ENCODE measurements around the gene STXBP4. TPM values are rescaled to one million over a fixed set of nuclear protein-coding genes. Genes with fewer than 3 reads are reported as not detected.

STXBP4 gene
- total RNA-seq, 1 experiment from 2014 or later: 13.6 TPM

GRCh38 chr17:54982399-54982798, 13.8 kb downstream of the STXBP4 start:
- BruUV-seq (replicated peaks): no TSS peak
- H3K79me2 ChIP-seq (ENCODE audit: insufficient read depth, low read length): peaks cover 13% of the 10 kb centered on the region; the same call in 1 of the 2 replicates
- RAD21 ChIA-PET (ENCODE audit: low non-redundant PET in 1 of 2, low total read pairs in 2 of 2, uncharacterized antibody in 2 of 2, unreplicated experiment in 2 of 2): no interaction called here
- POLR2A ChIA-PET: no interaction called here
- DNase-seq (ENCODE audit: low read depth, low spot score) (no peak), ATAC-seq (no peak)
- H3K4me3 ChIP-seq (replicated peaks in 1 of 2; ENCODE audit: low read depth in 1 of 2, low read length in 2 of 2): no peak overlapping the region
- H3K27me3 ChIP-seq (ENCODE audit: insufficient read depth, low read length): no peaks in the 10 kb centered on the region
- no peaks in the 10 kb centered on the region for H4K20me1 ChIP-seq (ENCODE audit: insufficient read depth)
- no peak for TF ChIP-seq SIN3A (IDR thresholded peaks at IDR 0.05; ENCODE audit: low read depth)
- no peak for TF ChIP-seq MAX (IDR thresholded peaks at IDR 0.05)
- TF ChIP-seq EZH2phosphoT487 (IDR thresholded peaks at IDR 0.05; ENCODE audit: borderline replicate concordance): no peak
- CTCF ChIA-PET: no interaction called here
- H3K27ac ChIP-seq (ENCODE audit: low read depth, low read length): no peak overlapping the region
- no peak overlapping the region for H3K4me2 ChIP-seq (ENCODE audit: low read length)
- H3K9me2 ChIP-seq (ENCODE audit: insufficient read depth): no peaks in the 10 kb centered on the region
- H3K4me1 ChIP-seq (ENCODE audit: control insufficient read depth in 1 of 2, insufficient read depth in 2 of 2, low read length in 2 of 2): no peaks in the 10 kb centered on the region
- intact Hi-C loops (cut with micrococcal nuclease): no loop called here
- H2AFZ ChIP-seq (ENCODE audit: low read depth, low read length, poor library complexity, severe bottlenecking): no peak overlapping the region
- no peaks in the 10 kb centered on the region for H3K9me3 ChIP-seq (ENCODE audit: control insufficient read depth in 1 of 2, insufficient read depth in 1 of 2, low read depth in 1 of 2, low read length in 2 of 2)
- no peak overlapping the region for H3K9ac ChIP-seq (ENCODE audit: low read length)
- no peaks in the 10 kb centered on the region for H3K36me3 ChIP-seq (ENCODE audit: control insufficient read depth in 1 of 2, insufficient read depth in 2 of 2, low read length in 2 of 2)

GRCh38 chr17:54983260-54983659, 14.7 kb downstream of the STXBP4 start:
- BruUV-seq (replicated peaks): no TSS peak
- ChIA-PET POLR2A (no interaction called here), RAD21 (ENCODE audit: low non-redundant PET in 1 of 2, low total read pairs in 2 of 2, uncharacterized antibody in 2 of 2, unreplicated experiment in 2 of 2) (no interaction called here), CTCF (no interaction called here)
- Histone ChIP-seq H3K27me3 (ENCODE audit: insufficient read depth, low read length) (no peaks in the 10 kb centered on the region), H3K9me2 (ENCODE audit: insufficient read depth) (no peaks in the 10 kb centered on the region), H4K20me1 (ENCODE audit: insufficient read depth) (no peaks in the 10 kb centered on the region), H3K4me3 (replicated peaks in 1 of 2; ENCODE audit: low read depth in 1 of 2, low read length in 2 of 2) (no peak overlapping the region), H3K4me1 (ENCODE audit: control insufficient read depth in 1 of 2, insufficient read depth in 2 of 2, low read length in 2 of 2) (no peaks in the 10 kb centered on the region), H2AFZ (ENCODE audit: low read depth, low read length, poor library complexity, severe bottlenecking) (no peak overlapping the region), H3K27ac (ENCODE audit: low read depth, low read length) (no peak overlapping the region), H3K79me2 (ENCODE audit: insufficient read depth, low read length) (peaks cover 10% of the 10 kb centered on the region; the same call in 1 of the 2 replicates), H3K9me3 (ENCODE audit: control insufficient read depth in 1 of 2, insufficient read depth in 1 of 2, low read depth in 1 of 2, low read length in 2 of 2) (no peaks in the 10 kb centered on the region), H3K9ac (ENCODE audit: low read length) (no peak overlapping the region), H3K4me2 (ENCODE audit: low read length) (no peak overlapping the region), H3K36me3 (ENCODE audit: control insufficient read depth in 1 of 2, insufficient read depth in 2 of 2, low read length in 2 of 2) (no peaks in the 10 kb centered on the region)
- TF ChIP-seq EZH2 (IDR thresholded peaks at IDR 0.05): no peak
- TF ChIP-seq TCF7L2 (IDR thresholded peaks at IDR 0.05; ENCODE audit: borderline replicate concordance, extremely low read depth, insufficient read depth, insufficient read length): no peak
- TF ChIP-seq POLR2A (IDR thresholded peaks at IDR 0.05; ENCODE audit: borderline replicate concordance, extremely low read depth, insufficient read depth, insufficient read length): no peak
- TF ChIP-seq ATF3 (IDR thresholded peaks at IDR 0.05): no peak
- TF ChIP-seq CEBPB (IDR thresholded peaks at IDR 0.05; ENCODE audit: low read depth): no peak
- no peak for TF ChIP-seq POLR2AphosphoS5 (IDR thresholded peaks at IDR 0.05; ENCODE audit: low read depth, low read length)
- no peak for TF ChIP-seq SIN3A (IDR thresholded peaks at IDR 0.05; ENCODE audit: low read depth)
- no peak for TF ChIP-seq SRF (IDR thresholded peaks at IDR 0.05; ENCODE audit: low read depth)
- TF ChIP-seq REST (IDR thresholded peaks at IDR 0.05; ENCODE audit: low read depth): no peak
- intact Hi-C loops (cut with micrococcal nuclease): no loop called here
- DNase-seq (ENCODE audit: low read depth, low spot score) (no peak), ATAC-seq (no peak)
